ENCODE measurements around the gene ODR4. TPM values are rescaled to one million over a fixed set of nuclear protein-coding genes. Genes with fewer than 3 reads are reported as not detected.

ODR4 gene
- total RNA-seq: 16.8 and 17.6 TPM in 2 replicates

DNA sequence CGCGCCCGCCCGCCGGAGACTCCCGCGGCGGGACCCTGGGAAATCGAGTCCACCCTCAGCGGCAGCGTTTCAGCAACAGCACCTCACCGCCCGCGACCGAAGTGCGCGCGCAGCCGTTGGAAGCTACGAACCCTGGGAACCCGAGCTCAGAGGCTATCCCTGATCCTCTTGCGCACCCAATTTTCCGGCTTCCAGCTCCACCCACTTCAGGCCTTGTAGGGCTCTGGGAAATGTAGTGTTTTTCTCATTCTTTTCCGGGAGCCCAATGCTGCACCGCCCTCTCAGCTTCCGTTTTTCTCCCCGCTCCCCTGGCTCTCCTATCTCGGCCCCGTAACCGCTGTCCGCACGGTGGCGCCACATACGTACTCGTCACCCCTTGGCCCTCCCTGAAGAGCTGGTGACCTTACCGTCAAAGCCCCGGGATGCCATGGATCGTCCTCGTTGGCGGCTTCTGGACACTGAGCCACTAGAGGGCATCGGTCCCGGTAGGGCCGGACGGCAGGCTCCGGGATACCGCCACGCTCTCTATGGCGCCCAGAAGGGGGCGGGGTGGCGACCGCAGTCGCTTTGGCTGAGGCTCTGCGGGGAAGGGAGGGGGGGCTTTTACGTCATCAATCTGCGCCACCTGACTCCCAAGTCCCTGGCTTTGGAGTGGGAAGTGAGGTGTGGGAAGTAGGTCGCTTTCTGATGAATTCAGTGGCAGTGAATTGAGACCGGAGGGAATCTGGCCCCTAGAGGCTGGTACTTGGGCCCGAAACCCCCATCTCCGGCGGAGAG lies at the start of gene ODR4, which contains the start of gene TPR:
ODR4 (plus strand) TSS at position 687 of the 777 bp plus-strand sequence. CDS start 3,948 bp downstream, outside the sequence.
TPR (minus strand) TSS at position 102 of the 777 bp plus-strand sequence. CDS start 225 bp downstream, outside the sequence.

GRCh38 chr1:186461014-186461413 lies 85.4 kb downstream of the ODR4 start, which contains the start of gene PDC:
Gene PDC, minus strand, starts transcription at chr1:186461114. Its CDS starts 11,655 bp downstream, at chr1:186449459.

Other genes with a start within 250 kb of the ODR4 start
- gene PRG4, start 79.6 kb upstream of the ODR4 start, total RNA-seq: 0.98 and 29.8 TPM in 2 replicates
- 63.2 and 77.6 TPM in 2 replicates for gene TPR, start 585 bp upstream of the ODR4 start, total RNA-seq
- gene PDC, start 85.3 kb downstream of the ODR4 start, total RNA-seq: 0.20 TPM in 1 of 2 replicates, not detected in the other

Data from subcutaneous preadipocyte (primary cell).